ENCODE results near the gene PREP. TPM values are rescaled to one million over a fixed set of nuclear protein-coding genes. Genes with fewer than 3 reads are reported as not detected.

PREP gene
- total RNA-seq (2021): 34.1 and 35.5 TPM in 2 replicates
- percentile 73 among the genes with signal in this experiment for Bru-seq, nascent RNA
- BruChase-seq, experiment 1, labeled RNA remaining after a 2-hour chase: percentile 62 among the genes with signal in this experiment
- BruChase-seq, experiment 2, labeled RNA remaining after a 6-hour chase: percentile 59 among the genes with signal in this experiment
- long read RNA-seq, transcript PREP-201 (15 exons, 2,905 nt): major isoform, 46 of 62 reads
- long read RNA-seq, partial matches to known transcripts: 8 of 62 reads
- long read RNA-seq, other reads (novel, unspliced or antisense): 8 of 62 reads

DNA sequence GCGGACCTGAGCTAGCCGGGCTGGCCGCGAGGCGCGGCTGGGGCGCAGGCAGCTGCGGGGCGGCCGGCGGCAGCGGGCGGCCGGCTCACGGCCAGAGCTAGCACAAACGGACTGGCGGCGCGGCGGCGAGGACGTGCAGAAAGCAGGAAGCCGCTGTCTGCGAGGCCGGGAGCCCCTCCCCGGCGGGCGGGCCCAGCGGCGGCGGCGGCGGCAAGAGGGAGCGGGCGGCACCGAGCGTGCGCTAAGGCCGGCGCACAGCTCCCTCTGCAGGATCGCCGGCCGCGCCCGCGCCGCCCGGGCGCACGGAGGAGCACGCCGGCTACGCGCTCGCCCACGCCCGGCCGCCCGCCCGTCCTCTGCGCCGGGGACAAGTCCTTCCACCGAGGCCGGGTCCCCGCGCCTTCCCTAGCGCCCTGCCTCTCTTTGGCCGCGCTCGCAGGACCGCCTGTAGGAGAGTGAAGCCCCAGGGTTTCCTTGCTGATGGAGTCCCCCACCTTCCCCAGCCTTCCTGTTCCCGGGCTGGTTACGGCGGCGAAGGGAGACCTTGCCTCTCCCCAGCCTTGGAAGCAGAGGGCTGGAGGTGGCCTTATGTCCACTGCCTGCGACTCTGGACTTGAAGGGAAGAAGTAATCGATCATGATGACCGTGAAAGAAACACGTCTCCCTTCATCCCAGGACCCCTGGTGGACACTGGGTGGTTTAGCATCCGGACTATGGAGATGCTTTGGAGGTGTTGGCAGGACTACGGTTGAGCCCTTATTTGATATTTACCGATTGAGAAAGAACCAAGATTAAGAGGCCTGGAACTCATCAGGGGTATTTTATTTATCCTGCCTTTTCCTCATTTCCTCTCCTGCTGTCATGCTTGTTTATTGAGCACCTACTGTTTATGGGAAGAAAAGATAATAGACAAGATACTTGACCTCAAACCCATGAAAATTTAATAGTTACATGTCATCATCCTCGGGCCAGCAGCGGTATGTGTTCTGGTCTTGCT is at the start of gene PREP:
TSS of gene PREP (minus strand) at position 144 of the 997 bp plus-strand sequence. CDS start 191 bp downstream, outside the sequence.
- Histone ChIP-seq H3K4me3 (ENCODE audit: low read depth, low read length, poor library complexity, severe bottlenecking) (peak within 1 kb of the TSS; percentile 98), H3K9me3 (ENCODE audit: low read depth, low read length, poor library complexity, severe bottlenecking) (no peaks in the 10 kb centered on the region), H3K36me3 (ENCODE audit: insufficient read depth, low read length, poor library complexity, severe bottlenecking) (no peaks in the 10 kb centered on the region), H3K27me3 (replicated peaks; ENCODE audit: insufficient read depth, low read depth, low read length, poor library complexity) (no peaks in the 10 kb centered on the region), H3K27ac (ENCODE audit: low read depth, low read length, poor library complexity, severe bottlenecking) (peak within 1 kb of the TSS; percentile 80), H3K4me1 (ENCODE audit: insufficient read depth, low read length, poor library complexity, severe bottlenecking) (peaks cover 11% of the 10 kb centered on the region)
- intact Hi-C loops (cut with micrococcal nuclease; ENCODE audit: unreplicated experiment): loop anchor here (1.0 kb wide), 1 partner anchor 316 kb away; no protein-coding TSS in a partner anchor
- DNase-seq (ENCODE audit: low spot score): peak; percentile 91
- CTCF ChIA-PET: interaction anchor here (0.6 to 1.1 kb wide), 6 partner anchors 16 to 325 kb away, joined by 3 to 6 read pairs (median 3); no protein-coding TSS in a partner anchor
- POLR2A ChIA-PET (ENCODE audit: low non-redundant PET): interaction anchor here (0.6 kb wide), 1 partner anchor 462 kb away, joined by 3 read pairs; no protein-coding TSS in a partner anchor
- BruUV-seq (replicated peaks): no TSS peak
- TF ChIP-seq, protein P1, sequence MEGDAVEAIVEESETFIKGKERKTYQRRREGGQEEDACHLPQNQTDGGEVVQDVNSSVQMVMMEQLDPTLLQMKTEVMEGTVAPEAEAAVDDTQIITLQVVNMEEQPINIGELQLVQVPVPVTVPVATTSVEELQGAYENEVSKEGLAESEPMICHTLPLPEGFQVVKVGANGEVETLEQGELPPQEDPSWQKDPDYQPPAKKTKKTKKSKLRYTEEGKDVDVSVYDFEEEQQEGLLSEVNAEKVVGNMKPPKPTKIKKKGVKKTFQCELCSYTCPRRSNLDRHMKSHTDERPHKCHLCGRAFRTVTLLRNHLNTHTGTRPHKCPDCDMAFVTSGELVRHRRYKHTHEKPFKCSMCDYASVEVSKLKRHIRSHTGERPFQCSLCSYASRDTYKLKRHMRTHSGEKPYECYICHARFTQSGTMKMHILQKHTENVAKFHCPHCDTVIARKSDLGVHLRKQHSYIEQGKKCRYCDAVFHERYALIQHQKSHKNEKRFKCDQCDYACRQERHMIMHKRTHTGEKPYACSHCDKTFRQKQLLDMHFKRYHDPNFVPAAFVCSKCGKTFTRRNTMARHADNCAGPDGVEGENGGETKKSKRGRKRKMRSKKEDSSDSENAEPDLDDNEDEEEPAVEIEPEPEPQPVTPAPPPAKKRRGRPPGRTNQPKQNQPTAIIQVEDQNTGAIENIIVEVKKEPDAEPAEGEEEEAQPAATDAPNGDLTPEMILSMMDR (conservative IDR thresholded peaks at IDR 0.05; ENCODE audit: low read depth, low read length): peak; percentile 76
- TF ChIP-seq EZH2 (IDR thresholded peaks at IDR 0.05; ENCODE audit: borderline replicate concordance, low read depth, low read length, poor library complexity, severe bottlenecking): no peak

DNA sequence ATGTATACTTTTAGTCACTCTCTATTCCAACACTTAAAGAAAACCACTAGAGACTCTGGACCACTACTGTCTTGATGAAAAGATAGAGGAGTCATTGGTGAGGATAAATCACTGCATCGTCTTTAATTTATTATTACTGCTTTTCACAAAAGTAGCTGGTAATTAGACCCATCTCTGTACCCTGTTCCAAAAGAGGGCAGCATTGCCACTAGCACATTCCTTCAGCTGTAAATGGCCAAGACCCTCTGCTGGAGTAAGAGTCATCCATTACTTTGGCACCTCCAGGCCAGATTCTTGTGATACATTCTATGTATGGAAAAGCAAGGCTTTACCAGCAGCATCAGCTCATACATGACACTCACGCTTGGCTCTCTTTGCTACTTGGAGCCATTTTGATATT is 49.5 kb upstream of the PREP start:
- Histone ChIP-seq H3K4me1 (ENCODE audit: insufficient read depth, low read length, poor library complexity, severe bottlenecking) (peaks cover 14% of the 10 kb centered on the region), H3K36me3 (ENCODE audit: insufficient read depth, low read length, poor library complexity, severe bottlenecking) (no peaks in the 10 kb centered on the region), H3K27ac (ENCODE audit: low read depth, low read length, poor library complexity, severe bottlenecking) (no peak overlapping the region), H3K9me3 (ENCODE audit: low read depth, low read length, poor library complexity, severe bottlenecking) (no peaks in the 10 kb centered on the region), H3K4me3 (ENCODE audit: low read depth, low read length, poor library complexity, severe bottlenecking) (no peak overlapping the region), H3K27me3 (replicated peaks; ENCODE audit: insufficient read depth, low read depth, low read length, poor library complexity) (no peaks in the 10 kb centered on the region)
- BruUV-seq (replicated peaks): no TSS peak
- POLR2A ChIA-PET (ENCODE audit: low non-redundant PET): no interaction called here
- intact Hi-C loops (cut with micrococcal nuclease; ENCODE audit: unreplicated experiment): no loop called here
- CTCF ChIA-PET: no interaction called here
- TF ChIP-seq, protein P1 (conservative IDR thresholded peaks at IDR 0.05; ENCODE audit: low read depth, low read length): no peak; the same call in 1 of the 2 replicates
- no peak for TF ChIP-seq EZH2 (IDR thresholded peaks at IDR 0.05; ENCODE audit: borderline replicate concordance, low read depth, low read length, poor library complexity, severe bottlenecking)
- peak; percentile 26 for DNase-seq (ENCODE audit: low spot score)

DNA sequence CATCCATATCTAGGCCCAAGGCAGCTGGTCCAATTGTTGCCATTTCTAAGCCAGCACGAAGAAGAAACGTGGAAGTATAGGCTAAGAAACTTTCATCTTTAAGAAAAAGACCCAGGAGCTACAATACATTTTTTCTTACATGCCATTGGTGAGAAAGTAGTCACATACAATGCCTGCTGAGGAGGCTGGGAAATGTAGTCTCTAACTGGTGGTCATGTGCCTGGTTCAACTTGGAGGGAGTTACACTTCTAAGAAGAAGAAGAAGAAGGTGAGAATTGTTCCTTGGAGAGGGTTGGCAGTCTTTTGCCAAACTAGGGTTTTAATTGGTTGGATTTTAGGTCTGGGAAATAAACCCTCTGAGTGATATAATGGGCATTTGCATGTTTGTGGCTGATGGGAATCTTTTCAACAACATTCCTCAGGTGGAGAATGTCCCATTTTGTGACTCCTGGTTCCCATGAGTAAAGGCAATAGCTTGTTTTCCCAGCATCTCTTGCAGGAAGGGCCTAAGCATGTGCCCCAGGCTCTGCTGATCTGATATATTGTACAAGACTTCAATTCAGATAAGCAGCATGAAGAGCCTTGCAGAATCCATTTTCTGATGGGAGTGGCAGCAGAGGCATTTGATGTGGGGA is 47.0 kb upstream of the PREP start:
- CTCF ChIA-PET: no interaction called here
- no peaks in the 10 kb centered on the region for H3K9me3 ChIP-seq (ENCODE audit: low read depth, low read length, poor library complexity, severe bottlenecking)
- no peak overlapping the region for H3K27ac ChIP-seq (ENCODE audit: low read depth, low read length, poor library complexity, severe bottlenecking)
- no peak for TF ChIP-seq EZH2 (IDR thresholded peaks at IDR 0.05; ENCODE audit: borderline replicate concordance, low read depth, low read length, poor library complexity, severe bottlenecking)
- TF ChIP-seq, protein P1 (conservative IDR thresholded peaks at IDR 0.05; ENCODE audit: low read depth, low read length): no peak
- DNase-seq (ENCODE audit: low spot score): no peak
- POLR2A ChIA-PET (ENCODE audit: low non-redundant PET): no interaction called here
- H3K27me3 ChIP-seq (replicated peaks; ENCODE audit: insufficient read depth, low read depth, low read length, poor library complexity): no peaks in the 10 kb centered on the region
- intact Hi-C loops (cut with micrococcal nuclease; ENCODE audit: unreplicated experiment): no loop called here
- H3K36me3 ChIP-seq (ENCODE audit: insufficient read depth, low read length, poor library complexity, severe bottlenecking): no peaks in the 10 kb centered on the region
- H3K4me1 ChIP-seq (ENCODE audit: insufficient read depth, low read length, poor library complexity, severe bottlenecking): peaks cover 14% of the 10 kb centered on the region
- no peak overlapping the region for H3K4me3 ChIP-seq (ENCODE audit: low read depth, low read length, poor library complexity, severe bottlenecking)
- BruUV-seq (replicated peaks): no TSS peak
